GM18858 (cell line): Measurements from ENCODE around the gene CHST10.

Experiments
- ATAC-seq: cut with Tn5 transposase; IDR thresholded peaks from one replicate; pipeline ENCODE4 v1.9.1; 2021; ENCODE audit not compliant: unreplicated experiment

The CHST10 gene

GRCh38 chr2:100417711-100418124 lies 250 bp upstream of the CHST10 start:
- ATAC-seq: no peak

GRCh38 chr2:100416397-100416934 lies 1.0 kb downstream of the CHST10 start:
- ATAC-seq: no peak

- no peak for ATAC-seq
Measured at GRCh38 chr2:100413571-100413970, 3.9 kb downstream of the CHST10 start.

GRCh38 chr2:100412881-100413321 lies 4.6 kb downstream of the CHST10 start:
- no peak for ATAC-seq

- no peak for ATAC-seq
Measured at GRCh38 chr2:100412466-100412865, 5.0 kb downstream of the CHST10 start.

GRCh38 chr2:100411841-100412292 lies 5.6 kb downstream of the CHST10 start:
- no peak for ATAC-seq

- no peak for ATAC-seq
Measured at GRCh38 chr2:100409975-100410647, 7.4 kb downstream of the CHST10 start.

GRCh38 chr2:100409461-100409860 lies 8.0 kb downstream of the CHST10 start:
- ATAC-seq: no peak

GRCh38 chr2:100408941-100409340 lies 8.5 kb downstream of the CHST10 start:
- ATAC-seq: no peak

- no peak for ATAC-seq
Measured at GRCh38 chr2:100408104-100408503, 9.4 kb downstream of the CHST10 start.

GRCh38 chr2:100407563-100407962 lies 9.9 kb downstream of the CHST10 start:
- no peak for ATAC-seq

GRCh38 chr2:100407073-100407472 lies 10.4 kb downstream of the CHST10 start:
- no peak for ATAC-seq

- ATAC-seq: no peak
Measured at GRCh38 chr2:100406120-100406508, 11.4 kb downstream of the CHST10 start.

- no peak for ATAC-seq
Measured at GRCh38 chr2:100405403-100406119, 11.9 kb downstream of the CHST10 start.

GRCh38 chr2:100404411-100404810 lies 13.1 kb downstream of the CHST10 start:
- ATAC-seq: no peak

GRCh38 chr2:100403722-100404121 lies 13.7 kb downstream of the CHST10 start:
- ATAC-seq: no peak

- no peak for ATAC-seq
Measured at GRCh38 chr2:100401268-100401667, 16.2 kb downstream of the CHST10 start.

- no peak for ATAC-seq
Measured at GRCh38 chr2:100399714-100400113, 17.8 kb downstream of the CHST10 start.

GRCh38 chr2:100397976-100398375 lies 19.5 kb downstream of the CHST10 start:
- ATAC-seq: no peak

GRCh38 chr2:100397118-100397860 lies 20.2 kb downstream of the CHST10 start:
- no peak for ATAC-seq

GRCh38 chr2:100396483-100396882 lies 21.0 kb downstream of the CHST10 start:
- ATAC-seq: no peak
